ENCODE measurements around the gene DPT. TPM values are rescaled to one million over a fixed set of nuclear protein-coding genes. Genes with fewer than 3 reads are reported as not detected.

DPT gene
- total and polyA plus RNA-seq, 2 donors from 2014 or later, result 2.6 to 4.8 TPM

DNA sequence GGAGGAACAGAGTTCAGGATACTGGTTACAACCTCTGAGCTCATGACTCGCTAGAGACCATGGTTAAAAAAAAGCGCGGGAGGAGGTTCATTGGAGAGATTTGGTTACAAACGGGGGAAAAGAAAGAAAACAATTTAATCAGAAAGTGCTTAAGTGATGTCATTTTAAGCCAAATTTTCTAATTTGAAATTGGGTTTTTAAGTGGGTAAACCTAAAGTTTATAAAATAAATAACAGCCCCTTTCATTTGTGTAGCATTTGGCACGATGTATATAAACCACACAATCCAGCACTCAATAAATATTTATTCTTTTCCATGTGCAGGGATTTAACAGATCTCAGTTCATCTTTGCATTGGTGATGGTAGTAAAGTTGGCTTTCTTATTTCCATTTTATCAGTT lies 7.0 kb upstream of the DPT start:
- no peaks in the 10 kb centered on the region for H3K4me1 ChIP-seq (ENCODE audit: control insufficient read depth in 2 of 3, insufficient read depth in 2 of 3, low read depth in 1 of 3, low read length in 3 of 3)
- intact Hi-C loops (cut with DNase I), result no loop called here
- DNase-seq (no peak), FAIRE-seq (no peak)
- H3K9me3 ChIP-seq (ENCODE audit: control insufficient read depth in 2 of 3, insufficient read depth in 1 of 3, low read length in 3 of 3), result no peaks in the 10 kb centered on the region
- no peak overlapping the region for H3K4me3 ChIP-seq (ENCODE audit: low read length in 3 of 3)
- H3K27me3 ChIP-seq (ENCODE audit: control insufficient read depth, insufficient read depth, low read length), result no peaks in the 10 kb centered on the region
- TF ChIP-seq, protein P1, sequence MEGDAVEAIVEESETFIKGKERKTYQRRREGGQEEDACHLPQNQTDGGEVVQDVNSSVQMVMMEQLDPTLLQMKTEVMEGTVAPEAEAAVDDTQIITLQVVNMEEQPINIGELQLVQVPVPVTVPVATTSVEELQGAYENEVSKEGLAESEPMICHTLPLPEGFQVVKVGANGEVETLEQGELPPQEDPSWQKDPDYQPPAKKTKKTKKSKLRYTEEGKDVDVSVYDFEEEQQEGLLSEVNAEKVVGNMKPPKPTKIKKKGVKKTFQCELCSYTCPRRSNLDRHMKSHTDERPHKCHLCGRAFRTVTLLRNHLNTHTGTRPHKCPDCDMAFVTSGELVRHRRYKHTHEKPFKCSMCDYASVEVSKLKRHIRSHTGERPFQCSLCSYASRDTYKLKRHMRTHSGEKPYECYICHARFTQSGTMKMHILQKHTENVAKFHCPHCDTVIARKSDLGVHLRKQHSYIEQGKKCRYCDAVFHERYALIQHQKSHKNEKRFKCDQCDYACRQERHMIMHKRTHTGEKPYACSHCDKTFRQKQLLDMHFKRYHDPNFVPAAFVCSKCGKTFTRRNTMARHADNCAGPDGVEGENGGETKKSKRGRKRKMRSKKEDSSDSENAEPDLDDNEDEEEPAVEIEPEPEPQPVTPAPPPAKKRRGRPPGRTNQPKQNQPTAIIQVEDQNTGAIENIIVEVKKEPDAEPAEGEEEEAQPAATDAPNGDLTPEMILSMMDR (IDR thresholded peaks at IDR 0.05; ENCODE audit: borderline replicate concordance, extremely low read depth, insufficient read depth), result no peak
- H3K27ac ChIP-seq (ENCODE audit: low read depth in 2 of 2, low read length in 2 of 2), result no peak overlapping the region
- no peaks in the 10 kb centered on the region for H3K36me3 ChIP-seq (ENCODE audit: control insufficient read depth in 2 of 3, insufficient read depth in 3 of 3, low read length in 3 of 3)
- H3K9ac ChIP-seq (ENCODE audit: low read length in 3 of 3), result no peak overlapping the region

DNA sequence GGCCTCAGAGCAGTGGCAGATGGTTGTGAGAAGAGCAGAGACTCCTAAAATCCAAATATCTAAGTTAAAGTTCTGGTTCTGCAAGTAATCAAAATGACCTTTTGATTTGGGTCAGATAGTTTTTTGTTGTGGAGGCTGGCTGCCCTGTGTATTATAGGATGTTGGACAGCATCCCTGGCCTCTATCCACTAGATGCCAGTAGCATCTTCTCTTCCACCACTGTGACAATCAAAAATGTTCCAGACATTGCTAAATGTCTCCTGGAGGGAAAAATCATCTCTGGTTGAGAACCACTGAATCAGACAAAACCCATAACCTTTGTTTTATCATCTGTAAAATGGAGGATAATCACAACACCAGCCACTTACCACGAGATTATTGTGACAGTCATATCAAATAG lies 5.9 kb upstream of the DPT start:
- FAIRE-seq (no peak), DNase-seq (no peak)
- Histone ChIP-seq H3K4me1 (ENCODE audit: control insufficient read depth in 2 of 3, insufficient read depth in 2 of 3, low read depth in 1 of 3, low read length in 3 of 3) (no peaks in the 10 kb centered on the region), H3K27me3 (ENCODE audit: control insufficient read depth, insufficient read depth, low read length) (no peaks in the 10 kb centered on the region), H3K9ac (ENCODE audit: low read length in 3 of 3) (no peak overlapping the region), H3K9me3 (ENCODE audit: control insufficient read depth in 2 of 3, insufficient read depth in 1 of 3, low read length in 3 of 3) (no peaks in the 10 kb centered on the region), H3K27ac (ENCODE audit: low read depth in 2 of 2, low read length in 2 of 2) (no peak overlapping the region), H3K36me3 (ENCODE audit: control insufficient read depth in 2 of 3, insufficient read depth in 3 of 3, low read length in 3 of 3) (no peaks in the 10 kb centered on the region), H3K4me3 (ENCODE audit: low read length in 3 of 3) (no peak overlapping the region)
- intact Hi-C loops (cut with DNase I), result no loop called here
- TF ChIP-seq, protein P1 (IDR thresholded peaks at IDR 0.05; ENCODE audit: borderline replicate concordance, extremely low read depth, insufficient read depth), result no peak

DNA sequence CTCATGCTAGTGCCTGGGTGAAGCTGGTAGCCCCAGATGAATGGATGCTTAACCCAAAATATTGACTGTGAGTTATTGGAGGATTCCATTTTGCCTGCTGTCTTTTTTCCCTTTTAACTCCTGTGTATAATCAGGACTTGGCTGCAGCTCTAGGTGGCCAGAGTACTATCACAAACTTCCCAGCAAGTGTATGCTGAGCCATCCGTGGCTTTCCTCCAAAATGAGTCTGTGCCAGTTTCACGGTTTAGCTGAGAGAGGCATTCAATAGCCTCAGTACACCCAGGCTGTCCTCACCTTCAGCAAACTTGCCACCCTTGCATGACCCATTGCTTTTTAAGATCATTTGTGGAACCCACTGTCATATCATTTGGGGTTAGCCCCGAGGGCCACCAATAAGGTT lies 5.3 kb upstream of the DPT start:
- Histone ChIP-seq H3K36me3 (ENCODE audit: control insufficient read depth in 2 of 3, insufficient read depth in 3 of 3, low read length in 3 of 3) (no peaks in the 10 kb centered on the region), H3K27me3 (ENCODE audit: control insufficient read depth, insufficient read depth, low read length) (no peaks in the 10 kb centered on the region), H3K4me3 (ENCODE audit: low read length in 3 of 3) (no peak overlapping the region), H3K9me3 (ENCODE audit: control insufficient read depth in 2 of 3, insufficient read depth in 1 of 3, low read length in 3 of 3) (no peaks in the 10 kb centered on the region), H3K27ac (ENCODE audit: low read depth in 2 of 2, low read length in 2 of 2) (no peak overlapping the region), H3K4me1 (ENCODE audit: control insufficient read depth in 2 of 3, insufficient read depth in 2 of 3, low read depth in 1 of 3, low read length in 3 of 3) (no peaks in the 10 kb centered on the region), H3K9ac (ENCODE audit: low read length in 3 of 3) (no peak overlapping the region)
- intact Hi-C loops (cut with DNase I), result no loop called here
- TF ChIP-seq, protein P1 (IDR thresholded peaks at IDR 0.05; ENCODE audit: borderline replicate concordance, extremely low read depth, insufficient read depth), result no peak
- DNase-seq, result no peak
- FAIRE-seq, result no peak

DNA sequence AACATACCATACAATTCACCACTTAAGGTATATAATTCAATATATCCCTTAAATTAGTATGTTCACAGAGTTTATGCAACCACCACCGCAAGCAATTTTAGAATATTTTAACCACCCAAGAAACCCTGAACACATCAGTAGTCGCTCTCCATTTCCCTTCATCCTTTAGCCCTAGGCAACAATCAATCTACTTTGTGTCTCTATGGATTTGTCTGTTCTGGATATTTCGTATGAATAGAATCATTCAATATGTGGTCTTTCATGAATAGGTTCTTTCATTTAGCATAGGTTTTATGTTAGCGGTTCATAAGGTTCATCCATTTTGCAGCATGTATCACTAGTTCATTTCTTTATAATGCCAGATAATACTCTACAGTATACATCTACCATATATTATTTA lies 4.2 kb upstream of the DPT start:
- intact Hi-C loops (cut with DNase I), result no loop called here

More for the DNA sequence above, 4.2 kb upstream of the DPT start:
- no peak for DNase-seq
- Histone ChIP-seq H3K9me3 (ENCODE audit: control insufficient read depth in 2 of 3, insufficient read depth in 1 of 3, low read length in 3 of 3) (no peaks in the 10 kb centered on the region), H3K4me1 (ENCODE audit: control insufficient read depth in 2 of 3, insufficient read depth in 2 of 3, low read depth in 1 of 3, low read length in 3 of 3) (no peaks in the 10 kb centered on the region), H3K27ac (ENCODE audit: low read depth in 2 of 2, low read length in 2 of 2) (no peak overlapping the region), H3K9ac (ENCODE audit: low read length in 3 of 3) (no peak overlapping the region), H3K4me3 (ENCODE audit: low read length in 3 of 3) (no peak overlapping the region), H3K36me3 (ENCODE audit: control insufficient read depth in 2 of 3, insufficient read depth in 3 of 3, low read length in 3 of 3) (no peaks in the 10 kb centered on the region), H3K27me3 (ENCODE audit: control insufficient read depth, insufficient read depth, low read length) (no peaks in the 10 kb centered on the region)
- no peak for FAIRE-seq
- TF ChIP-seq, protein P1 (IDR thresholded peaks at IDR 0.05; ENCODE audit: borderline replicate concordance, extremely low read depth, insufficient read depth), result no peak

Measured in kidney (tissue), 14 donors.